SH-SY5Y (cell line): ENCODE measurements around the gene BCDIN3D.

Experiments used
- GATA2 ChIP-seq: IDR thresholded peaks from 2 replicates; pipeline ENCODE4 v1.6.1; 2011; ENCODE audit warnings: mild to moderate bottlenecking, low read depth, low read length
- GATA3 ChIP-seq: IDR thresholded peaks from 2 replicates; pipeline ENCODE4 v1.6.1; 2011; ENCODE audit warnings: low read depth, mild to moderate bottlenecking, low read length, moderate library complexity

DNA sequence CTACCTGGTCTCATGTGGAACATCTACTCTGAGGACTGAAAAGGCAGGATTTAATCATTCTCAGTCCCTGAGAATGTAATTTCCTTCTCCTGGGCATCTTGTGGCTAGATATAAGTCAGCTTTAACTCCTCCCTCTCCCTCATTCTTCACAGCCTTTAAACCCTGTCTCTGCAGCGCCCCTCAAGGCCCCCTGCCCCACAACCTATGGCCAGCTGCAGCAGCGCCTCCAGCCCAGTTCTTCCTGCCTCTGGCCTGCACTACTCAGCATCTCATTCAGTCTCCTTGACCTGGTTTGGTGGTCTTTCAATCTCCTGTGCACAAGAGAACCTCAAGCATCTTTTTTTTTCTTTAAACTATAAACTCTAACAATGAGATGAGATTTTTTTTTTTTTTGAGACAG, 44.0 kb downstream of the BCDIN3D start:
- TF ChIP-seq GATA2 (no peak), GATA3 (no peak)
